ENCODE measurements around the gene KMT2E.
"Not testable (repeated sequence)": the region's sequence is repeated elsewhere in the genome, so short reads cannot be mapped to it uniquely, and the experiment has no call there.

Gene KMT2E, protein sequence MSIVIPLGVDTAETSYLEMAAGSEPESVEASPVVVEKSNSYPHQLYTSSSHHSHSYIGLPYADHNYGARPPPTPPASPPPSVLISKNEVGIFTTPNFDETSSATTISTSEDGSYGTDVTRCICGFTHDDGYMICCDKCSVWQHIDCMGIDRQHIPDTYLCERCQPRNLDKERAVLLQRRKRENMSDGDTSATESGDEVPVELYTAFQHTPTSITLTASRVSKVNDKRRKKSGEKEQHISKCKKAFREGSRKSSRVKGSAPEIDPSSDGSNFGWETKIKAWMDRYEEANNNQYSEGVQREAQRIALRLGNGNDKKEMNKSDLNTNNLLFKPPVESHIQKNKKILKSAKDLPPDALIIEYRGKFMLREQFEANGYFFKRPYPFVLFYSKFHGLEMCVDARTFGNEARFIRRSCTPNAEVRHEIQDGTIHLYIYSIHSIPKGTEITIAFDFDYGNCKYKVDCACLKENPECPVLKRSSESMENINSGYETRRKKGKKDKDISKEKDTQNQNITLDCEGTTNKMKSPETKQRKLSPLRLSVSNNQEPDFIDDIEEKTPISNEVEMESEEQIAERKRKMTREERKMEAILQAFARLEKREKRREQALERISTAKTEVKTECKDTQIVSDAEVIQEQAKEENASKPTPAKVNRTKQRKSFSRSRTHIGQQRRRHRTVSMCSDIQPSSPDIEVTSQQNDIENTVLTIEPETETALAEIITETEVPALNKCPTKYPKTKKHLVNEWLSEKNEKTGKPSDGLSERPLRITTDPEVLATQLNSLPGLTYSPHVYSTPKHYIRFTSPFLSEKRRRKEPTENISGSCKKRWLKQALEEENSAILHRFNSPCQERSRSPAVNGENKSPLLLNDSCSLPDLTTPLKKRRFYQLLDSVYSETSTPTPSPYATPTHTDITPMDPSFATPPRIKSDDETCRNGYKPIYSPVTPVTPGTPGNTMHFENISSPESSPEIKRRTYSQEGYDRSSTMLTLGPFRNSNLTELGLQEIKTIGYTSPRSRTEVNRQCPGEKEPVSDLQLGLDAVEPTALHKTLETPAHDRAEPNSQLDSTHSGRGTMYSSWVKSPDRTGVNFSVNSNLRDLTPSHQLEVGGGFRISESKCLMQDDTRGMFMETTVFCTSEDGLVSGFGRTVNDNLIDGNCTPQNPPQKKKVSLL (N-terminal part only)

DNA sequence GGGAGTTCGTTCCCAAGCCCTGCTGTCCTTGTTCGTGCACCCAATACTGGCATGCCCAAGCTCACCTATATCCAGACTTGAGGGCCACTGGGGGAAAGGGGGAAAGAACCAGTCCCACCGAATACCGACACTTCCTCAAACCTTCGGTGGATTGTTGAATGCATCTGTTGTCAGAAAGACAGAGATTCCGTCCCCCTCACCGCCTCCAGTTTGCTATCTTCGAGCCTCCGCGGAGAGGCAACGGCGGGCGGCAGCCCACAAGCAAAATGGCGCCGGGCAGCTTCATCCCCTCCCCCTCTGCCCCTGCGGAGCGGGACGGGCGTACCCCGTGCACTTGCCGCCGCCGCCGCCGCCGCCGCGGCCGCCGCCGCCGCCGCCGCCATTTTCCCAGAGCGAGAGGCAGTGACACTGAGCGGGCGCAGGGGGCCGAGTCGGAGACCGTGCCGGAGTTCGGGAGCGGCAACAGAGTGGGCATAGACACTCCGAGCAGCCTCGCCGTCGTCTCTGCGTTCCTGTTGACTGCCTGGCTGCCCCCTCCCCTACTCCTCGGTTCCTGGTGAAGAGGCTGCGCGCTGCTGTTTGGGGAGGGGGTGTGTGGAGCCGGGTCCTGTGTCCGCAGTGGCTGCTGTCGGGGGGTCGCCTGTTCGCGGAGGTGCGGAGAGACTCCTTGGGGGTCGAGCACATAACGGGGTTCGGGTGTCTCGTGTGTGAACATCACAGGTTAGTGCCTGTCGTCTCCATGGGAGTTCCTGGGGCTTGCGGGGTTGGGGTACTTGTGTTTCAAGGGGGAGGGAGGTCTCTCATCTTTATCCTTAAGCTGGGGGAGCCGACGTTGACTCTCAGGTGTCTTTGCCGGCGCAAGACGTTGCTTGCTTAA is at the start of gene KMT2E:
KMT2E (plus strand) TSS at position 390 of the 877 bp plus-strand sequence. CDS start 26,748 bp downstream, outside the sequence.
- peak within 1 kb of the TSS; percentile 96 for H3K4me3 Mint-ChIP-seq
- H3K4me1 Mint-ChIP-seq (ENCODE audit: low read depth): peaks cover 29% of the 10 kb centered on the region

DNA sequence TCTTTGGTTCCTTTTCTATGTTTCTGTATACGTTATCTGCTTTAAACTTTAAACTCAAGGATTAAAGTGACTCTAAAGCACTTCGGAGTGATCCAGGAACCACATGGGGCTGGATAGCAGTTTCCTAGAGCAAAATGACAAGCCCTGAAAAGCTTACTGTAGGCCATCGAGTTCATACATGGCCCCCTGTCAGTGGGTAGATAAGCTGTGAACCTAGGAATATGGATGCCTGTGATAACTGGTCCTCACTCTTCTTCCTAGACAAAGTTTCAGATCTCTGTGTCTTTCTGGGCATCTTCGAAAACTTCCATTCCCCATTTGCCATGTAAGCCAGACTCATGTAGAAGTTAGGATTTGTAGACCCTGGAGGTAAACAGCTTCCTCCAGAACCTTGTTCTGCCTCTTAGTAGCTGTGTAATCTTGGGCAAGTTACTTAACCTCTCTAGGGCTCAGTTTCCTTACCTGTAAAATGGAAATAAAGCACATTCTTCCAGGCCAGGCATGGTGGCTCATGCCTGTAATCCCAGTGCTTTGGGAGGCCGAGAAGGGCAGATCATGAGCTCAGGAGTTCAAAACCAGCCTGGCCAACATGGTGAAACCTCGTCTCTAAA is 49.3 kb upstream of the KMT2E start:
- peaks cover 50% of the 10 kb centered on the region for H3K4me1 Mint-ChIP-seq (ENCODE audit: low read depth)
- intact Hi-C loops (cut with micrococcal nuclease): no loop called here
- no peaks in the 10 kb centered on the region for H3K9me3 Mint-ChIP-seq
- peaks cover 72% of the 10 kb centered on the region for H3K36me3 Mint-ChIP-seq (ENCODE audit: low read depth)
- no peak overlapping the region for H3K4me3 Mint-ChIP-seq
- H3K27ac Mint-ChIP-seq: no peak overlapping the region
- no peaks in the 10 kb centered on the region for H3K27me3 Mint-ChIP-seq

More for the DNA sequence above, at the start of gene KMT2E:
- Mint-ChIP-seq H3K27ac (peak within 1 kb of the TSS; percentile 100), H3K27me3 (no peaks in the 10 kb centered on the region), H3K9me3 (no peaks in the 10 kb centered on the region), H3K36me3 (ENCODE audit: low read depth) (peaks cover 57% of the 10 kb centered on the region)
- intact Hi-C loops (cut with micrococcal nuclease): loop anchor here (1.0 kb wide), 2 partner anchors 30 to 69 kb away; no protein-coding TSS in a partner anchor

DNA sequence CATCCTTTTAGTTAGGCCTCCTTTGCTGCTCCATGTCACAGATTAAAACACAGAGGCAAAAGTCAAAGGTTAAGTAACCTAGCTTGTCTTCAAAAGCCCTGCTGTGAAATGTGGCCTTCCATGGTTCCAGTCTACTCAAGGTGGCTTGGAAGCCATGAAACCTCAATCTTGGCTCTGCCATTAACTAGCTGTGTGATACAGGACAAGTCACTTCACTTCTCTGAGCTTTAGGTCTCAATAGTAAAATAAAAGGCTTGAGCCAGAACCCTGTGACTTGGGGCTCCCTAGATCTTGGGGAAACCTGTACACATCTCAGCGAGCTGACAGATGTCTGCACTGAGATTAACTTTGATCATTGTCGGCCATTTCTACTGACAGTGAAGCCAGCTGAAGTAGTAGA is 48.0 kb upstream of the KMT2E start:
- peaks cover 85% of the 10 kb centered on the region for H3K36me3 Mint-ChIP-seq (ENCODE audit: low read depth)
- no peak overlapping the region for H3K27ac Mint-ChIP-seq
- no peak overlapping the region for H3K4me3 Mint-ChIP-seq
- no peaks in the 10 kb centered on the region for H3K9me3 Mint-ChIP-seq
- H3K27me3 Mint-ChIP-seq: no peaks in the 10 kb centered on the region
- intact Hi-C loops (cut with micrococcal nuclease): no loop called here
- H3K4me1 Mint-ChIP-seq (ENCODE audit: low read depth): peaks cover 46% of the 10 kb centered on the region

DNA sequence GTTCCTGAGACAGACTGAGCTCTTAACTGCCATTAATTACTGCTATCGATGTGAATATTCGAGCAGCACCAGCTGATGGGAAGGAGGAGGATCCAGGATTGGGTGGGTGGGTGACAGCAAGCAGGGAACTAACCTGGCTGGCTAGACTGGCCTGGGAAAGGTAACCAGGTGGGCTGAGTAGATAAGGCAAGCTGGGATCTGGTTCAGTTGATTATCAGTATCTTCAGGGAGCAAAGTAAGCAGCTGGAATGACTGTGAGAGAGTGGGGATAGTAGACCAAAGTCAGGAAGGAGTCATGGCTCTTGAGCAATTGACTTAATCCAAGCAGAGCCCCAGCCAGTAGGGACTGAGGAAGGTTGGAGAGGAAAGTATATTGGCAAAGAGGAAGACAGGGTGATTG is 46.9 kb upstream of the KMT2E start:
- no peaks in the 10 kb centered on the region for H3K9me3 Mint-ChIP-seq
- no peak overlapping the region for H3K4me3 Mint-ChIP-seq
- intact Hi-C loops (cut with micrococcal nuclease): no loop called here
- no peak overlapping the region for H3K27ac Mint-ChIP-seq
- peaks cover 90% of the 10 kb centered on the region for H3K36me3 Mint-ChIP-seq (ENCODE audit: low read depth)
- H3K27me3 Mint-ChIP-seq: no peaks in the 10 kb centered on the region
- H3K4me1 Mint-ChIP-seq (ENCODE audit: low read depth): peaks cover 43% of the 10 kb centered on the region

DNA sequence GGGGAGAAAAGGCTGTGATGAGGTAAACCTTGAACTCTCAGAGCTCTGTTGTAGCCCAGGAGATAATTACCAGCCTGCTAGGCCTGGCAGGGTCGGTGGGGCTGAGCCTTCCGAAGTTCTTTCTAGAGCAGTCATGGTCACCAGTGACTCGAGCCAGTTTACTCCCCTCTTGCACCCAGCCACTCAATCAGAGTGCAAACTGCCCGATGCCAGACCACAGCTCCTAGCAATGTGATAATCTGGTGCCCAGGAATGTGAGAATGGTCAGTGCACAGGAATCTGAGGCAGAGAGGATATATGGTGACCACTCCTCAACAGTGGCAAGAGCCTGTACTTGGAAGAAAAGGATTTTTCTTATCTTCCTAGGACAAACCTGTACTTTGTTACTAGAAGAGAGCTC is 46.4 kb upstream of the KMT2E start:
- Mint-ChIP-seq H3K27me3 (no peaks in the 10 kb centered on the region), H3K4me1 (ENCODE audit: low read depth) (peaks cover 39% of the 10 kb centered on the region), H3K9me3 (no peaks in the 10 kb centered on the region), H3K27ac (no peak overlapping the region), H3K4me3 (no peak overlapping the region), H3K36me3 (ENCODE audit: low read depth) (peaks cover 89% of the 10 kb centered on the region)
- intact Hi-C loops (cut with micrococcal nuclease): no loop called here

DNA sequence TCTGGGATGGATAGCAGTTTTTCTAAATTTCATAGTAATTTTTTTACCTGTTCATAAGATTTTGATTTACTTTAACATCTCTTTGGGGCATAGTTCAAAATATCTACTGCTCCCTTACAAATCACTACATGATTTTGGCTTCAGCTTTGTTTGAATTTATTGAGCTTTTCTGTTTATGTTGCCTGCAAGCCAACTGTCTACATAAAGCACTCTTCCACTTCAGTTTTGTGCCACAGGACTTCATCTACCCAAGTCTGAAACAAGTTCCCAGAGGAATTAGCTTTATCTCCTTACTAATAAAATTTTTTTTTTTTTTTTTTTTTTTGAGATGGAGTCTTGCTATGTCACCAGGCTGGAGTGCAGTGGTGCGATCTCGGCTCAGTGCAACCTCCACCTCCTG is 45.4 kb upstream of the KMT2E start:
- no peak overlapping the region for H3K27ac Mint-ChIP-seq
- no peaks in the 10 kb centered on the region for H3K27me3 Mint-ChIP-seq
- no peaks in the 10 kb centered on the region for H3K9me3 Mint-ChIP-seq
- no peak overlapping the region for H3K4me3 Mint-ChIP-seq
- H3K4me1 Mint-ChIP-seq (ENCODE audit: low read depth): peaks cover 34% of the 10 kb centered on the region
- H3K36me3 Mint-ChIP-seq (ENCODE audit: low read depth): peaks cover 78% of the 10 kb centered on the region
- intact Hi-C loops (cut with micrococcal nuclease): no loop called here

DNA sequence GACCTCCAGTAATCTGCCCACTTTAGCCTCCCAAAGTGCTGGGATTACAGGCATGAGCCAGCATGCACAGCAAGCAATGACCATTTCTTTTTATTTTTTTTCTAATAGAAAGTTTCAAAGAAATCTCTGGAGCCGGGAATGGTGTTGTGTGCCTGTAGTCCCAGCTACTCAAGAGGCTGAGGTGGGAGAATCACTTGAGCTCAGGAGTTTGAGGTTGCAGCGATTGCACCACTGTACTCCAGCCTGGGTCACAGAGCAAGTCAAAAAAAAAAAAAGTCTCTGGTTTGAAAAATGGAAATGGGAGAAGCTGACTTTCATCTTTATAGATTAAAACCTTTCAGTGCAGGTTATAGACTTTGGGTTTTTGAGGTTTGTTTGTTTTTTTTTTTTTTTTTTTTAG is 44.8 kb upstream of the KMT2E start:
- no peak overlapping the region for H3K4me3 Mint-ChIP-seq
- H3K27ac Mint-ChIP-seq: no peak overlapping the region
- H3K9me3 Mint-ChIP-seq: no peaks in the 10 kb centered on the region
- peaks cover 34% of the 10 kb centered on the region for H3K4me1 Mint-ChIP-seq (ENCODE audit: low read depth)
- H3K36me3 Mint-ChIP-seq (ENCODE audit: low read depth): peaks cover 75% of the 10 kb centered on the region
- no peaks in the 10 kb centered on the region for H3K27me3 Mint-ChIP-seq
- intact Hi-C loops (cut with micrococcal nuclease): no loop called here

DNA sequence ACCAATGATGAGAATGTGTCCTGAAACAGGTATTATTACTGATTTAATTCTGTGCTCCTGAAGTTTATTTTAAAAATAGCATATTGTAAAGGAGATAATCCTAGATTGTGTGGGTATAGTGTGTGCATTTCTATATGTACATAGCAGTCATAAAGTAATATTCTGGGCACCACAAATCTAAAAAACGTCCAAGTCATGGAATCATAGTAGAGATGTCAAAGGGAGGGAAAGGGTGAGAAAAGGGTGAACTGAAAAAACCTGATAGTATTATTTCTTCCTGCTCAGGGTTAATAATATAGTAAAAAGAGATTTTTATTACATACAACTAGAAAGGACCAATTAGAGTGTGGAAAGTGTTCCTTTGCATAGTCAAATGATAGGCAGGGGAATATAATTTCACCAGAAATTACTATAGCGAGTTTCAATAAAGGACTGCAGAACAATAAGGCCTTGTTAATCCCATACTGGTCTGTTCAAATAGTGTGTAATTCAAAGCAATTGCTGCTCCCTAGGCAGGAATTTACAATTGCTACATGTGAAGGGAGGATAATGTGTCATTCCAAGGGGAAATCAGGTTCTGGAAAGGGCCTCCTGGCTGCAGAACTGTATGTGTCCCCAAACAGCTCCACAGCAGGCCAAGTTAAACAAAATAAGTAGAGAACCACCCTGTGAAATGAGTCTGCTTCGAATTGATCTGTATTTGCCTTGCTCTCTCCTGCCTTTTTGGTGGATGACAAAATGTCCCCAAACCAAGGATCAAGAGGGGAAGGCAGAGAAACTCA is 42.5 kb upstream of the KMT2E start:
- intact Hi-C loops (cut with micrococcal nuclease): loop anchor here (5.0 kb wide), 1 partner anchor 39 kb away; no protein-coding TSS in a partner anchor
- peaks cover 37% of the 10 kb centered on the region for H3K4me1 Mint-ChIP-seq (ENCODE audit: low read depth)
- H3K27ac Mint-ChIP-seq: peak overlapping the region; percentile 58
- H3K4me3 Mint-ChIP-seq: no peak overlapping the region
- no peaks in the 10 kb centered on the region for H3K27me3 Mint-ChIP-seq
- H3K9me3 Mint-ChIP-seq: no peaks in the 10 kb centered on the region
- peaks cover 57% of the 10 kb centered on the region for H3K36me3 Mint-ChIP-seq (ENCODE audit: low read depth)

DNA sequence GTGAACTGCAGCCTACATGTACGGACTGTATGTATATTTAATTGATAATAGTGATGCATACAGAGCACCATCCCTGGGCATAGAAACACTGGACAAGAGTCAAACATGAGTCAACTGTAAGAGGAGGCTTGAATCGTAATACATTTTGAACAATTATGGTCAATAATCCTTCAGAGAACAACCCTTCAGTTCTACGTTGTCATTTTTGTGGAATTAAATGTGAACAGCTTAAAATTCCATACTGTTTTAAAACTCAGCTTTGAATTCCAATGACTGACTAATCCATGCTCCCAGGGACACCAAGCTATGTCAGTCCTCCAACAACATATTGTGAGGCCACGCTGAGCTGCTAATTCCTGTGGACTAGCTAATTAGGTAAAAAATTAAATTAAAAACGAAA is 41.5 kb upstream of the KMT2E start:
- Mint-ChIP-seq H3K27ac (peak overlapping the region; percentile 92), H3K4me3 (no peak overlapping the region)
- intact Hi-C loops (cut with micrococcal nuclease): loop anchor here (5.0 kb wide), 1 partner anchor 40 kb away; no protein-coding TSS in a partner anchor

DNA sequence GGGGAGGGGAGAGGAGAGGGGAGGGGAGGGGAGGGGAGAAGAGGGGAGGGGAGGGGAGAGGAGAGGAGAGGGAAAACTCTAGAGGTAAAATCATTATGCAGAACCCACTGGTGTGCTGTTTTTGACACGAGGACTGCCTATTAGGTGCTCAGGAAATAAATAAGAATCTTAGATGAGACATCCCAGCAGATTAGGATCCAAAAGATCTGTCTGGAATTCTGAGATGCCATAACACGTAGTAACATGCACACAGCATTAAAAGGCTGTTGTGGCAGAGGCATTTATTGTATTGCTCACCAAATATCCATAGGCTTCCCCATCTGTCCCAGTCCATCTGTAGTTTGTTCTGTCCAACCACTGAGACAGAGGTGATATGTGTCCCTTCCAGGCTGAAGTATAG is 40.8 kb upstream of the KMT2E start:
- Mint-ChIP-seq H3K4me1 (ENCODE audit: low read depth) (peaks cover 42% of the 10 kb centered on the region), H3K4me3 (no peak overlapping the region), H3K27me3 (no peaks in the 10 kb centered on the region), H3K36me3 (ENCODE audit: low read depth) (peaks cover 41% of the 10 kb centered on the region), H3K9me3 (no peaks in the 10 kb centered on the region), H3K27ac (peak overlapping the region; percentile 92)
- intact Hi-C loops (cut with micrococcal nuclease): loop anchor here (5.0 kb wide), 1 partner anchor 41 kb away; no protein-coding TSS in a partner anchor

More for the DNA sequence above, 41.5 kb upstream of the KMT2E start:
- Mint-ChIP-seq H3K27me3 (no peaks in the 10 kb centered on the region), H3K36me3 (ENCODE audit: low read depth) (peaks cover 48% of the 10 kb centered on the region), H3K4me1 (ENCODE audit: low read depth) (peaks cover 40% of the 10 kb centered on the region), H3K9me3 (no peaks in the 10 kb centered on the region)

DNA sequence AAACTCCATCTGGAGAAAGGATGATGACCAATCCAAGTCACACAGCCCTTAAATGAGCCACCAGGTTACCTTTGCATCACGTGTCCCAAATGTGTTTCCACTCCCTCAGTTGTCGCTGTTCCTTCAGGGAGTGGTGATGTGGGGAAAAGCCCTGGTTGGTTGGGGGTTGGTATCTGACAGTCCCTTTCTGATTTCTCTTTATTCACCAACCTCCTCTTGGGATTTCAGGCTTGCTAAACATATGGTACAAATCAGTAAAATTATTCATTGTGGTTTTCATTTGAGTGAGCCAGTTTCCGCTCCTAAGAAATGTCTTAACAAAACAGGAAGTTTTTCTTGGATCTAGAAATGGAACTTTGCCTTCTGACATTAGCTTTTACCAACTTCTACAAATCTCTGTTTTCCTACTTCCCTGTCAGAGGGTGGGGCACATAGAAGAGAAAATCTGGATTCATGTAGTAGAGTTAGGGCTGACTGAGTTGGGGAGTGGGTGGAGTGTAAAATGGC is 40.0 kb upstream of the KMT2E start:
- H3K27me3 Mint-ChIP-seq: no peaks in the 10 kb centered on the region
- peak overlapping the region; percentile 43 for H3K4me3 Mint-ChIP-seq
- peak overlapping the region; percentile 92 for H3K27ac Mint-ChIP-seq
- intact Hi-C loops (cut with micrococcal nuclease): loop anchor here (5.0 kb wide), 1 partner anchor 42 kb away; no protein-coding TSS in a partner anchor
- no peaks in the 10 kb centered on the region for H3K9me3 Mint-ChIP-seq
- peaks cover 44% of the 10 kb centered on the region for H3K4me1 Mint-ChIP-seq (ENCODE audit: low read depth)
- peaks cover 39% of the 10 kb centered on the region for H3K36me3 Mint-ChIP-seq (ENCODE audit: low read depth)

DNA sequence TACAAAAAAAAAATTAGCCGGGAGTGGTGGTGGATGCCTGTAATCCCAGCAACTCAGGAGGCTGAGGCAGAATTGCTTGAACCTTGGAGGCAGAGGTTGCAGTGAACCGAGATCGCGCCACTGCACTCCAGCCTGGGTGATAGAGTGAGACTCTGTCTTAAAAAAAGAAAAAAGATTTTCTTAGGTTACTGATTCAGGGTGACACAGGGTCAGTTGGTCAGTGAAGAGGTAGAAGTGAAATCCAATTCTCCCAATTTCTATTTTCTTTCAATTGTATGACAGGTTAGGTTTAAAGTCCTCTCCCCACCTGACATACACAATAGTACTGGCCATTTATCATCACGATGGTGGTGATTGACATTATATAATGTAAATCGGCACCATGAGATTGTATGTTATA is 38.5 kb upstream of the KMT2E start:
- intact Hi-C loops (cut with micrococcal nuclease); H3K27me3 Mint-ChIP-seq; H3K9me3 Mint-ChIP-seq; H3K27ac Mint-ChIP-seq; H3K4me3 Mint-ChIP-seq: not testable (repeated sequence)
- peaks cover 58% of the 10 kb centered on the region for H3K4me1 Mint-ChIP-seq (ENCODE audit: low read depth)
- peaks cover 29% of the 10 kb centered on the region for H3K36me3 Mint-ChIP-seq (ENCODE audit: low read depth)
